HG03439 (cell line): ENCODE measurements around the gene PLPPR1.

Experiments used
- ATAC-seq: cut with Tn5 transposase; IDR thresholded peaks from one replicate; pipeline ENCODE4 v1.9.1; 2021; ENCODE audit warnings: mild to moderate bottlenecking, moderate library complexity; ENCODE audit not compliant: unreplicated experiment

Gene PLPPR1

GRCh38 chr9:101047848-101048397 lies 19.4 kb downstream of the PLPPR1 start:
- ATAC-seq, result no peak

- no peak for ATAC-seq
Measured at GRCh38 chr9:101050650-101051049, 22.1 kb downstream of the PLPPR1 start.

GRCh38 chr9:101054657-101055056 lies 26.1 kb downstream of the PLPPR1 start:
- no peak for ATAC-seq

- ATAC-seq, result no peak
Measured at GRCh38 chr9:101055516-101055915, 27.0 kb downstream of the PLPPR1 start.

GRCh38 chr9:101062686-101063085 lies 34.2 kb downstream of the PLPPR1 start:
- no peak for ATAC-seq

- no peak for ATAC-seq
Measured at GRCh38 chr9:101063192-101063591, 34.7 kb downstream of the PLPPR1 start.

GRCh38 chr9:101064206-101064605 lies 35.7 kb downstream of the PLPPR1 start:
- ATAC-seq, result no peak

GRCh38 chr9:101065930-101066329 lies 37.4 kb downstream of the PLPPR1 start:
- no peak for ATAC-seq

GRCh38 chr9:101068696-101069095 lies 40.2 kb downstream of the PLPPR1 start:
- no peak for ATAC-seq

- no peak for ATAC-seq
Measured at GRCh38 chr9:101072259-101072658, 43.7 kb downstream of the PLPPR1 start.

GRCh38 chr9:101073122-101073521 lies 44.6 kb downstream of the PLPPR1 start:
- ATAC-seq, result no peak

- ATAC-seq, result no peak
Measured at GRCh38 chr9:101081641-101082040, 53.1 kb downstream of the PLPPR1 start.

- ATAC-seq, result no peak
Measured at GRCh38 chr9:101083448-101084202, 55.1 kb downstream of the PLPPR1 start.

GRCh38 chr9:101087426-101087825 lies 58.9 kb downstream of the PLPPR1 start:
- no peak for ATAC-seq

- no peak for ATAC-seq
Measured at GRCh38 chr9:101092922-101093321, 64.4 kb downstream of the PLPPR1 start.

- no peak for ATAC-seq
Measured at GRCh38 chr9:101093620-101094019, 65.1 kb downstream of the PLPPR1 start.

GRCh38 chr9:101094686-101095085 lies 66.2 kb downstream of the PLPPR1 start:
- no peak for ATAC-seq

- no peak for ATAC-seq
Measured at GRCh38 chr9:101097210-101097609, 68.7 kb downstream of the PLPPR1 start.

- ATAC-seq, result no peak
Measured at GRCh38 chr9:101098392-101098791, 69.9 kb downstream of the PLPPR1 start.

- ATAC-seq, result no peak
Measured at GRCh38 chr9:101114317-101114716, 85.8 kb downstream of the PLPPR1 start.

- ATAC-seq, result no peak
Measured at GRCh38 chr9:101115102-101115501, 86.6 kb downstream of the PLPPR1 start.

- ATAC-seq, result no peak
Measured at GRCh38 chr9:101117161-101117560, 88.6 kb downstream of the PLPPR1 start.
